K562 (cell line): ENCODE data around the gene FOXA3. TPM values are rescaled to one million over a fixed set of nuclear protein-coding genes. Genes with fewer than 3 reads are reported as not detected.

Source experiments
- ASH1L ChIP-seq: fragments of 450-650 bp; IDR thresholded peaks from 2 replicates; pipeline ENCODE4 v1.6.1; 2018; ENCODE audit warnings: borderline replicate concordance, mild to moderate bottlenecking, low read depth; ENCODE audit not compliant: partially characterized antibody
- CAMTA2 ChIP-seq: fragments of 250-450 bp; sonication (Bioruptor Pico); conservative IDR thresholded peaks from 2 replicates; pipeline ENCODE4 v1.5.1; 2022
- CBFB ChIP-seq: sonication (generic); formaldehyde crosslinking; IDR thresholded peaks from 2 replicates; pipeline ENCODE4 v1.4.0; 2020; ENCODE audit warnings: mild to moderate bottlenecking, missing genetic modification reagents
- FOXA3 ChIP-seq, 2 experiments: fragments of 450-650 bp in 1 of 2; sonication (generic) in 1 of 2; formaldehyde crosslinking; IDR thresholded peaks in 1 of 2; conservative IDR thresholded peaks in 1 of 2; 2 replicates each; pipeline versions ENCODE4 v1.4.0 to v1.8.0; 2020 to 2022; ENCODE audit warnings: mild to moderate bottlenecking in 2 of 2, missing genetic modification reagents in 1 of 2
- FOXK2 ChIP-seq, 2 experiments: fragments of 450-650 bp; IDR thresholded peaks in 1 of 2; conservative IDR thresholded peaks in 1 of 2; 2 replicates each; pipeline ENCODE4 v1.6.1; 2016; ENCODE audit warnings: low read depth in 2 of 2, mild to moderate bottlenecking in 1 of 2
- GMEB1 ChIP-seq: fragments of 250-450 bp; sonication (Bioruptor Pico); IDR thresholded peaks from 2 replicates; pipeline ENCODE4 v1.4.0; 2020; ENCODE audit warnings: mild to moderate bottlenecking
- HDAC3 ChIP-seq: fragments of 450-650 bp; IDR thresholded peaks from 2 replicates; pipeline ENCODE4 v1.6.1; 2018; ENCODE audit warnings: borderline replicate concordance, mild to moderate bottlenecking, moderate library complexity; ENCODE audit not compliant: partially characterized antibody
- MCM2 ChIP-seq: fragments of 450-650 bp; IDR thresholded peaks from 2 replicates; pipeline ENCODE4 v1.6.1; 2017; ENCODE audit warnings: low read depth, mild to moderate bottlenecking
- MITF ChIP-seq: IDR thresholded peaks from 2 replicates; pipeline ENCODE4 v1.6.1; 2014; ENCODE audit warnings: antibody characterized with exemption
- POLR2G ChIP-seq: fragments of 200-400 bp; formaldehyde crosslinking; IDR thresholded peaks from 2 replicates; pipeline ENCODE4 v1.6.1; 2017; ENCODE audit warnings: low read depth, mild to moderate bottlenecking, antibody characterized with exemption, low read length, moderate library complexity
- SNAPC5 ChIP-seq: fragments of 250-450 bp; sonication (Bioruptor Pico); IDR thresholded peaks from 2 replicates; pipeline ENCODE4 v1.8.0; 2021; ENCODE audit warnings: moderate library complexity, mild to moderate bottlenecking, inconsistent platforms
- SRF ChIP-seq, 2 experiments: fragments of 250-450, 450-650 bp in 1 of 2; sonication (Bioruptor Pico) in 1 of 2; sonication (generic) in 1 of 2; formaldehyde crosslinking; IDR thresholded peaks; 2 replicates each; pipeline versions ENCODE4 v1.5.0 to v1.5.1; 2020 to 2022; ENCODE audit warnings: mild to moderate bottlenecking in 1 of 2, missing genetic modification reagents in 1 of 2
- TCF3 ChIP-seq: sonication (generic); formaldehyde crosslinking; IDR thresholded peaks from 2 replicates; pipeline ENCODE4 v1.4.0; 2020; ENCODE audit warnings: mild to moderate bottlenecking, missing genetic modification reagents
- USF1 ChIP-seq: sonication (generic); formaldehyde crosslinking; IDR thresholded peaks from 2 replicates; pipeline ENCODE4 v1.9.0; 2022; ENCODE audit warnings: mild to moderate bottlenecking, missing genetic modification reagents
- XRCC3 ChIP-seq: fragments of 450-650 bp; IDR thresholded peaks from 2 replicates; pipeline ENCODE4 v1.6.1; 2017; ENCODE audit warnings: mild to moderate bottlenecking, moderate library complexity
- ZBTB2 ChIP-seq: fragments of 450-650 bp; IDR thresholded peaks from 2 replicates; pipeline ENCODE4 v1.6.1; 2016; ENCODE audit warnings: antibody characterized with exemption
- ZNF41 ChIP-seq: fragments of 250-450 bp; sonication (Bioruptor Pico); conservative IDR thresholded peaks from 2 replicates; pipeline ENCODE4 v1.4.0; 2020; ENCODE audit warnings: mild to moderate bottlenecking
- ZNF507 ChIP-seq: conservative IDR thresholded peaks from 2 replicates; pipeline ENCODE4 v1.6.1; 2017; ENCODE audit warnings: missing genetic modification characterization, missing compliant biosample characterization
- polyA plus RNA-seq, 8 experiments: library from polyadenylated mRNA; depleted of rRNA in 4 of 8; stranded (reverse) in 5 of 8; unstranded in 3 of 8; fragments of >200 nt; fragmentation: Nextera tagmentation in 2 of 8; fragmentation: Illumina TruSeq in 1 of 8; extraction: Ambion mirVana in 2 of 8; extraction: Trizol in 1 of 8; gene quantifications; 2 replicates each; pipeline versions ENCODE4 v1.2.1 to v1.2.3, GENCODE V29; 2011 to 2014; ENCODE audit warnings: inconsistent platforms in 1 of 8, missing spikeins in 1 of 8
- total RNA-seq, 7 experiments: library from RNA; depleted of rRNA in 6 of 7; stranded (reverse); fragments of >200 nt in 6 of 7; fragmentation: Illumina TruSeq in 2 of 7; extraction: Trizol in 2 of 7; gene quantifications; 2 replicates each; pipeline versions ENCODE4 v1.2.1 to v1.2.3, GENCODE V29; 2011 to 2021; ENCODE audit warnings: low replicate concordance in 1 of 7

The FOXA3 gene
- total and polyA plus RNA-seq, 9 of the 15 experiments (the other 6 are each of a cell fraction or from before 2014, with no cell fraction given) = 1.3 to 15.5 (median 4.7) TPM

- TF ChIP-seq SRF (CRISPR knock-in tag; IDR thresholded peaks at IDR 0.05) = 0 out of 4 replicates have a peak, but pooled peaks of 1 of the 2 experiments have one; percentile 19
- no peak for TF ChIP-seq ZBTB2
- TF ChIP-seq ZNF41 = no peak
- no peak for TF ChIP-seq TCF3
- no peak for TF ChIP-seq XRCC3
- no peak for TF ChIP-seq CAMTA2 (CRISPR knock-in tag)
- no peak for TF ChIP-seq SNAPC5 (CRISPR knock-in tag)
- no peak for TF ChIP-seq HDAC3
- peak; percentile 59; the same call in 1 of the 2 replicates for TF ChIP-seq CBFB (CRISPR knock-in tag)
- TF ChIP-seq MITF = peak; percentile 76
- no peak for TF ChIP-seq GMEB1 (CRISPR knock-in tag)
- no peak for TF ChIP-seq MCM2
- no peak for TF ChIP-seq ZNF507
- TF ChIP-seq POLR2G = no peak
- TF ChIP-seq FOXK2 (conservative IDR thresholded peaks at IDR 0.05 in 1 of 2, IDR thresholded peaks at IDR 0.05 in 1 of 2; ENCODE audit: low read depth in 2 of 2) = 0 out of 4 replicates have a peak, but pooled peaks have one; percentile 21 to 29
- TF ChIP-seq ASH1L = no peak
- TF ChIP-seq FOXA3 (CRISPR knock-in tag; conservative IDR thresholded peaks at IDR 0.05 in 1 of 2, IDR thresholded peaks at IDR 0.05 in 1 of 2) = no peak
- TF ChIP-seq USF1 (CRISPR knock-in tag) = peak; percentile 84
Measured at GRCh38 chr19:45817010-45817724, 47.0 kb upstream of the FOXA3 start (continued).
